Measurements from ENCODE around the gene PIK3CA.

Gene PIK3CA

DNA sequence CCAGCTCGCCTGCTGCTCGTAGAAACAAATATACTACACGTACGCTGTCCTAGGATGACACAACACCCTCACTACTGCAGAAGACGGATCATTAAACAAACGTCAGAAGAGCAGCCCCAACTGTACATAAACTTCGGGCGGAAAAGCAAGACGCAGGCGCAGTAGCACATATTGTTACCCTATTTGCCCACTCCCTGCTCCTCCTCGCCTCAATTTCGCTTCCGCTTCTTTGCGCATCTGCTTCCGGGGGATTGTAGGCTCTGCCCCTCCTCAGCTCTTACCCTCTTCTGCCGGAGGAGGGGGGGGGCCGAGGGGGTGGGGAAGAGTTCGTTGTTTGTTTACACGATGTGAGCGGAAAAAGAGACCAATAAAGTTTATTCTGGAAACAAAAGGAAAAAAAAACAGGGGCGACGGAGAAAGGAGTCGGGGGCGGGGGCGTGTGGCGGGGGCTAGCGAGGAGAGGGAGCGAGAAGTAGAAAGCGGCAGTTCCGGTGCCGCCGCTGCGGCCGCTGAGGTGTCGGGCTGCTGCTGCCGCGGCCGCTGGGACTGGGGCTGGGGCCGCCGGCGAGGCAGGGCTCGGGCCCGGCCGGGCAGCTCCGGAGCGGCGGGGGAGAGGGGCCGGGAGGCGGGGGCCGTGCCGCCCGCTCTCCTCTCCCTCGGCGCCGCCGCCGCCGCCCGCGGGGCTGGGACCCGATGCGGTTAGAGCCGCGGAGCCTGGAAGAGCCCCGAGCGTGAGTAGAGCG is at the start of gene PIK3CA:
PIK3CA (plus strand) TSS at position 485 of the 743 bp plus-strand sequence. CDS start 50,469 bp downstream, outside the sequence.
- ChIA-PET POLR2A (interaction anchor here (0.6 to 1.3 kb wide), 5 partner anchors 33 to 114 kb away, joined by 3 read pairs; no protein-coding TSS in a partner anchor), CTCF (interaction anchor here (0.7 to 3.3 kb wide), 22 partner anchors 11 to 176 kb away, joined by 3 to 27 read pairs (median 5); partner anchors contain the start of gene ZMAT3)
- H3K4me3 ChIP-seq (ENCODE audit: low read depth, low read length): peak within 1 kb of the TSS; percentile 69
- peak; percentile 91 for DNase-seq (ENCODE audit: low read depth, low spot score)
- TF ChIP-seq, protein P1, sequence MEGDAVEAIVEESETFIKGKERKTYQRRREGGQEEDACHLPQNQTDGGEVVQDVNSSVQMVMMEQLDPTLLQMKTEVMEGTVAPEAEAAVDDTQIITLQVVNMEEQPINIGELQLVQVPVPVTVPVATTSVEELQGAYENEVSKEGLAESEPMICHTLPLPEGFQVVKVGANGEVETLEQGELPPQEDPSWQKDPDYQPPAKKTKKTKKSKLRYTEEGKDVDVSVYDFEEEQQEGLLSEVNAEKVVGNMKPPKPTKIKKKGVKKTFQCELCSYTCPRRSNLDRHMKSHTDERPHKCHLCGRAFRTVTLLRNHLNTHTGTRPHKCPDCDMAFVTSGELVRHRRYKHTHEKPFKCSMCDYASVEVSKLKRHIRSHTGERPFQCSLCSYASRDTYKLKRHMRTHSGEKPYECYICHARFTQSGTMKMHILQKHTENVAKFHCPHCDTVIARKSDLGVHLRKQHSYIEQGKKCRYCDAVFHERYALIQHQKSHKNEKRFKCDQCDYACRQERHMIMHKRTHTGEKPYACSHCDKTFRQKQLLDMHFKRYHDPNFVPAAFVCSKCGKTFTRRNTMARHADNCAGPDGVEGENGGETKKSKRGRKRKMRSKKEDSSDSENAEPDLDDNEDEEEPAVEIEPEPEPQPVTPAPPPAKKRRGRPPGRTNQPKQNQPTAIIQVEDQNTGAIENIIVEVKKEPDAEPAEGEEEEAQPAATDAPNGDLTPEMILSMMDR (IDR thresholded peaks at IDR 0.05; ENCODE audit: insufficient read depth, low read length, missing control alignments): no peak

DNA sequence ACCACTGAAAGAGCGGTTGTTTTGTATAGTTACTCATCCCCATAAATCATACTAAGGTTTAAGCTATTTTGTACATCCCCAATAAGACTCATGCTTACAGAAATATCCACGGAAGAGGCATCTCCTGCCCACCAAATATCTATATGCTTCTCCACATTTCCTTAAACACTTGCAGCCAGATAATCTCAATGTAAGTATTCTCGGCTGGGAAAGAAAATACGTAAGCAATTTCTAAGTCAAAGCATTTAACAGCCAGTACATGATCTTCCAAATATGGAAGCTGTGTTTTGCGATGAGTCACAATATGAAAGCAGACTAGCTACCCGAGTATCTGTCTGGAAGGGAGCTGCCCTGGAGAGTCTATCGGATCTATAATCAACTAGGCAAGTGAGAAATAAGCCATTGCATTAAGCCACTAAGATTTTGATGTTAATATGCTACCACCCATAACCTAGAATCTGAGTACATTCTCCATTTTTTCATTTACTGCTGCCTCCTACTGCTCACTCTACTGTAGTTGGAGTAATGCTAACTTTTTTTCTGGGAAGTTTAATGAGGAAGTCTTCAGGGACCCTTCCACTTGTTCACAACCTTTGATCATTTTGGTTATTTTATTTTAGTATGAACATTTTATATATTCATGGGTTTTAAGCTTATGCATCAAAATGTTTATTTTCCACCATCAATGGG is 49.6 kb upstream of the PIK3CA start:
- POLR2A ChIA-PET: interaction anchor here (0.6 kb wide), 1 partner anchor 24 kb away, joined by 5 read pairs; no protein-coding TSS in a partner anchor
- TF ChIP-seq, protein P1 (IDR thresholded peaks at IDR 0.05; ENCODE audit: insufficient read depth, low read length, missing control alignments): no peak
- no peak for DNase-seq (ENCODE audit: low read depth, low spot score)
- peak overlapping the region; percentile 36 for H3K4me3 ChIP-seq (ENCODE audit: low read depth, low read length)
- CTCF ChIA-PET: interaction anchor here (0.6 to 20.0 kb wide), 12 partner anchors 10 to 219 kb away, joined by 3 to 347 read pairs (median 4); partner anchors contain the start of gene ZMAT3

DNA sequence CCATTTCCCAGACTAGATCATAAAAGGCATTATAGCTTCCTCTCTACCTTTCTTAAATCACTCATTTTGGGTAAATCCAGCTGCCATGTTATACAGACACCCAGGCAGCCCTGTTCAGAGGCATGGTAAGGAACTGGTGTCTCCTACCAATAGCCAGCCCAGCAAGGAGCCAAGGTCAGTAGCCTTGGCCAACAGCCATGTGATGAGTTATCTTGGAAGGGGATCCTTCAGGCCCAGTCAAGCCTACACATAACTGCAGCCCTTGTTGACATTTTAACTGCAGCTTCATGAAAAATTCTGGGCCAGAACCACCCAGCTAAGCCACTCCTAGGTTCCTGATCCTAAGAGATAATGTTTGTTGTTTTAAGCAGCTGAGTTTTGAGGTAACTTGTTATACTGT is 47.5 kb upstream of the PIK3CA start:
- CTCF ChIA-PET: interaction anchor here (1.9 to 20.0 kb wide), 5 partner anchors 8 to 216 kb away, joined by 8 to 347 read pairs (median 20); partner anchors contain the start of gene ZMAT3
- no peak overlapping the region for H3K4me3 ChIP-seq (ENCODE audit: low read depth, low read length)
- TF ChIP-seq, protein P1 (IDR thresholded peaks at IDR 0.05; ENCODE audit: insufficient read depth, low read length, missing control alignments): no peak
- no peak for DNase-seq (ENCODE audit: low read depth, low spot score)
- POLR2A ChIA-PET: no interaction called here

DNA sequence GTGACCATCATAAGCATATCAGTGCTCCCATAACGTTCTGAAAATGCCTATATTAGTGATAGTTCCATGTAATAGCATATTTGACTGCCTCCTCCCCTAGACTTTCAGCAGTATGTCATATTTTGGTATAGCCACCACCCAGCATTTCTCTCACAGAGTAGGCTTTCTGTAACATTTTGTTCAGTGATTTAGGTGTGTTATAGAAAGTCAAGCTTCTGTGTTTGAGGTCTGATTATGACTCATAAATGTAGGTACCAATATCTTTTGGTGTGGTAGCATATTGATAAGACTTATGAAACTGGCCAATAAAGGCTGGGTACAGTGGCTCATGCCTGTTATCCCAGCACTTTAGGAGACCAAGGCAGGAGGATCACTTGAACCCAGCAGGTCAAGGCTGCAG is 42.3 kb upstream of the PIK3CA start:
- DNase-seq (ENCODE audit: low read depth, low spot score): no peak
- POLR2A ChIA-PET: no interaction called here
- CTCF ChIA-PET: interaction anchor here (0.6 to 20.0 kb wide), 25 partner anchors 9 to 225 kb away, joined by 3 to 347 read pairs (median 5); partner anchors contain the start of gene ZMAT3
- TF ChIP-seq, protein P1 (IDR thresholded peaks at IDR 0.05; ENCODE audit: insufficient read depth, low read length, missing control alignments): no peak
- H3K4me3 ChIP-seq (ENCODE audit: low read depth, low read length): no peak overlapping the region

DNA sequence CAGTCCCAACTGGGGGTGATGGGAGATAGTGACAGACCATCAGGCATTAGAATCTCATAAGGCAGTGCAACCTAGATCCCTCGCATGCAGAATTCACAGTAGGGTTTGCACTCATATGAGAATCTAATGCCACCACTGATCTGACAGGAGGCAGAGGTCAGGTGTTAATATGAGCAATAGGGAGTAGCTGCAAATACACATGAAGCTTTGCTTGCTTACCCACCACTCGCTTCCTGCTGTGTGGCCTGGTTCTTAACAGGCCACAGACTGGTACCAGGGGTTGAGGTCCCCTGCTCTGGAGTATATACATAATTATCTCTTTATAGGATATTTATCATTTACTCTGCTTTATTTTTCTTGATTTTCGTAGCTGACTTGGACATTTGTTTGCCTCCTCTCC is 40.5 kb upstream of the PIK3CA start:
- TF ChIP-seq, protein P1 (IDR thresholded peaks at IDR 0.05; ENCODE audit: insufficient read depth, low read length, missing control alignments): no peak
- CTCF ChIA-PET: interaction anchor here (1.0 to 20.0 kb wide), 9 partner anchors 9 to 209 kb away, joined by 3 to 347 read pairs (median 5); no protein-coding TSS in a partner anchor
- POLR2A ChIA-PET: interaction anchor here (1.2 kb wide), 2 partner anchors 41 to 208 kb away, joined by 3 read pairs; partner anchors contain the start of gene PIK3CA
- DNase-seq (ENCODE audit: low read depth, low spot score): no peak
- H3K4me3 ChIP-seq (ENCODE audit: low read depth, low read length): no peak overlapping the region
